ENCODE measurements around the gene ELOVL5. TPM values are rescaled to one million over a fixed set of nuclear protein-coding genes. Genes with fewer than 3 reads are reported as not detected.
A peak's percentile ranks its signal among the peaks of the same experiment; 100 is the strongest.

The ELOVL5 gene
- total and polyA plus RNA-seq, 4 experiments from 2014 or later, result 108 to 125 (median 109) TPM

DNA sequence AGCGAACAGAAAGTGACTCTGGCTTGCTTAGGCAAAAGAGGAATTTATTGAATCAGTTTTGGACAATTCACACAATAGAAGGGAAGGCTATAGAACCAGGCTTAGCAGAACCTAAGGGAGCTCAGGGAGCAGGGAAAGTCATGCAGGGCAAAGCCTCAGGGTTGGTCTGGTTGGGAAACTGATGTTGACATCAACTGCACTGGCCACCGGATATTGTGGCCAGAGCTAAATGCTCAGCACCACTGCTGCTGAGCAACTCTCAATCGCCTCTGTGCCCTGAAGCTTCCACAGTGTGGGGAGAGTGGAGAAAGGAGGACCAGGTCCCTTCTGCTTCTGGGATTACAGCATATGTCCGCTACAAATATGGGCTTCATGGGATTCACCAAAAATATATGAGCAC, 106.8 kb downstream of the ELOVL5 start:
- Mint-ChIP-seq H3K36me3 (peaks cover 0 to 12% of the 10 kb centered on the region in 2 donors), H3K27ac (no peak overlapping the region), H3K27me3 (no peaks in the 10 kb centered on the region), H3K9me3 (peaks cover 0 to 8% (median 2%) of the 10 kb centered on the region in 8 donors), H3K4me3 (no peak overlapping the region), H3K4me1 (peaks cover 20 to 41% (median 30%) of the 10 kb centered on the region in 4 donors)
- intact Hi-C loops (cut with micrococcal nuclease), result loop anchor here (5.0 kb wide), 1 partner anchor 50 kb away; no protein-coding TSS in a partner anchor
- H3K4me1 ChIP-seq (ENCODE audit: insufficient read depth, low read length), result peaks cover 20% of the 10 kb centered on the region
- no peak overlapping the region for H3K4me3 ChIP-seq (ENCODE audit: low read length in 2 of 2)
- ChIA-PET POLR2A (ENCODE audit: partially characterized antibody) (no interaction called here), CTCF (ENCODE audit: partially characterized antibody) (no interaction called here)
- no peaks in the 10 kb centered on the region for H3K27me3 ChIP-seq (ENCODE audit: insufficient read depth, low read length)
- no peak overlapping the region for H3K27ac ChIP-seq (ENCODE audit: low read depth, low read length)
- no peaks in the 10 kb centered on the region for H3K36me3 ChIP-seq (ENCODE audit: insufficient read depth, low read length)
- H3K9me3 ChIP-seq (ENCODE audit: control insufficient read depth in 1 of 2, low read length in 2 of 2), result no peaks in the 10 kb centered on the region
- no peak for DNase-seq

DNA sequence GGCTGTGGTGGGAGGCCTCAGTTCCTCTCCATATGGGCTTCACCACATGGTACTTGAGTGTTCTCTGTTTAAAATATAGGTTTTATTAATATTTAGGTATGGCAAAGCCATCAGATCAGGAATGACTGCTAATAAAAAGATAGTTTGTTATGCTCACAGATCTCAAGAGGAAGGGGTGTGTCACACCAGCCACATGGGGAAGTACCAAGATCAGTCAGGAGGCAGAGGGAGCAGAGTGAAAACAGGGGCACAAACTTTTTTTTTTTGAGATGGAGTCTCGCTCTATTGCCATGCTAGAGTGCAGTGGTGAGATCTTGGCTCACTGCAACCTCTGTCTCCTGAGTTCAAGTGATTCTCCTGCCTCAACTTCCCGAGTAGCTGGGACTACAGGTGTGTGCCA, 108.0 kb downstream of the ELOVL5 start:
- Histone ChIP-seq H3K27me3 (ENCODE audit: insufficient read depth, low read length) (no peaks in the 10 kb centered on the region), H3K27ac (ENCODE audit: low read depth, low read length) (no peak overlapping the region), H3K36me3 (ENCODE audit: insufficient read depth, low read length) (no peaks in the 10 kb centered on the region), H3K4me3 (ENCODE audit: low read length in 2 of 2) (no peak overlapping the region), H3K9me3 (ENCODE audit: control insufficient read depth in 1 of 2, low read length in 2 of 2) (no peaks in the 10 kb centered on the region), H3K4me1 (ENCODE audit: insufficient read depth, low read length) (peaks cover 29% of the 10 kb centered on the region)
- Mint-ChIP-seq H3K27me3 (no peaks in the 10 kb centered on the region), H3K4me3 (peak overlapping the region in 7 of 8 donors; percentile 22 to 71 (median 59)), H3K4me1 (peaks cover 28 to 50% (median 39%) of the 10 kb centered on the region in 4 donors), H3K9me3 (peaks cover 0 to 8% (median under 1%) of the 10 kb centered on the region in 8 donors), H3K36me3 (peaks cover 0 to 12% of the 10 kb centered on the region in 2 donors), H3K27ac (peak overlapping the region in 4 of 7 donors; percentile 47 to 54 (median 48))
- ChIA-PET CTCF (ENCODE audit: partially characterized antibody) (no interaction called here), POLR2A (ENCODE audit: partially characterized antibody) (no interaction called here)
- DNase-seq, result peak in 2 of 5 donors; percentile 29 to 34
- intact Hi-C loops (cut with micrococcal nuclease), result loop anchor here (5.0 kb wide), 1 partner anchor 52 kb away; no protein-coding TSS in a partner anchor

DNA sequence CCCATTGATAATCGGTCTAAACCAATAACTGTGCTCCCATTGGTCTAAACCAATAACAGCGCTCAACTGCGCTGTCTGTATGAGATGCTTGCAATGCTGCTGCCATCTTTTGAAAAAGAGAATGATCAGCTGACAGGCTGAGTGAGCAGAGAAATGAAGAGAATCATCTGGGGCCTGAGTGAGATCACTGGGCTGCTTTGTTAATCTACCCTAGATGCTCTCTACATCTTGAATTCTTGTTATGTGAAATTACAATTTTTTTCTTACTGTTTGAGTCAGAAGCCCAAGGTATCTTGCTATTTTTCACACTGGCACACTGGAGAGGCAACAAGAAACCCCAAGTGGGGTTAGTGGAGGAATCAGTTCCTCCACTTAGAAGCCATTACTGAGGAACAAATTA, 108.6 kb downstream of the ELOVL5 start:
- DNase-seq, result no peak
- no peaks in the 10 kb centered on the region for H3K27me3 Mint-ChIP-seq
- H3K27ac ChIP-seq (ENCODE audit: low read depth, low read length), result no peak overlapping the region
- peaks cover 33% of the 10 kb centered on the region for H3K4me1 ChIP-seq (ENCODE audit: insufficient read depth, low read length)
- ChIA-PET CTCF (ENCODE audit: partially characterized antibody) (no interaction called here), POLR2A (ENCODE audit: partially characterized antibody) (interaction anchor here (1.0 kb wide), 1 partner anchor 107 kb away, joined by 3 read pairs; no protein-coding TSS in a partner anchor)
- H3K9me3 Mint-ChIP-seq, result peaks cover 0 to 8% (median under 1%) of the 10 kb centered on the region in 8 donors
- no peak overlapping the region for H3K4me3 ChIP-seq (ENCODE audit: low read length in 2 of 2)
- peaks cover 32 to 52% (median 41%) of the 10 kb centered on the region in 4 donors for H3K4me1 Mint-ChIP-seq
- intact Hi-C loops (cut with micrococcal nuclease), result loop anchor here (5.0 kb wide), 1 partner anchor 52 kb away; no protein-coding TSS in a partner anchor
- H3K4me3 Mint-ChIP-seq, result peak overlapping the region in 3 of 8 donors; percentile 59 to 71 (median 69)
- H3K36me3 Mint-ChIP-seq, result peaks cover 0 to 12% of the 10 kb centered on the region in 2 donors
- H3K27me3 ChIP-seq (ENCODE audit: insufficient read depth, low read length), result no peaks in the 10 kb centered on the region
- no peaks in the 10 kb centered on the region for H3K9me3 ChIP-seq (ENCODE audit: control insufficient read depth in 1 of 2, low read length in 2 of 2)
- H3K27ac Mint-ChIP-seq, result peak overlapping the region in 1 of 7 donors; percentile 19
- H3K36me3 ChIP-seq (ENCODE audit: insufficient read depth, low read length), result no peaks in the 10 kb centered on the region

DNA sequence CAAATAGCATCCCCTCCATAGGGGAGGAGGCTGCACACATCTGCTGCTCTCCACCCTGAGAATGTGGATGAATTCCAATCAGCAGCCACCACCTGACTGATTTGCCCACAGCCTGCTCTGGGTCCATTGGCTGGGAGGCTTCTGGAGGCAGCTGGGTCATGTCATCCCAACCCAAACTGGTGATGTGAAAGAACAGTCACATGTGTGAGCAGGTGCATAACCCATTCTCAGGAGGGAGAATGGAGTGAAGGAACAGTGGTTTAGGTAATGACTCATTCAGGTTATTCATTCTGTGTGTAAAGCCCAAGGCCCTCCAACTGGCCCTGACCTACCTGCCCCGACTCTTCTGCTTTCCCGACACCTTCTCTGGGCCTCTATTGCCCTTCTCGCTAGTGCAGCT, 109.2 kb downstream of the ELOVL5 start:
- Mint-ChIP-seq H3K36me3 (peaks cover 0 to 12% of the 10 kb centered on the region in 2 donors), H3K4me3 (no peak overlapping the region), H3K27ac (peak overlapping the region in 2 of 7 donors; percentile 28 to 49), H3K27me3 (no peaks in the 10 kb centered on the region), H3K9me3 (peaks cover 0 to 8% (median under 1%) of the 10 kb centered on the region in 8 donors), H3K4me1 (peaks cover 31 to 48% (median 38%) of the 10 kb centered on the region in 4 donors)
- ChIA-PET CTCF (ENCODE audit: partially characterized antibody) (no interaction called here), POLR2A (ENCODE audit: partially characterized antibody) (interaction anchor here (1.0 kb wide), 1 partner anchor 108 kb away, joined by 3 read pairs; no protein-coding TSS in a partner anchor)
- Histone ChIP-seq H3K27ac (ENCODE audit: low read depth, low read length) (no peak overlapping the region), H3K4me1 (ENCODE audit: insufficient read depth, low read length) (peaks cover 33% of the 10 kb centered on the region), H3K36me3 (ENCODE audit: insufficient read depth, low read length) (no peaks in the 10 kb centered on the region), H3K4me3 (ENCODE audit: low read length in 2 of 2) (no peak overlapping the region), H3K27me3 (ENCODE audit: insufficient read depth, low read length) (no peaks in the 10 kb centered on the region), H3K9me3 (ENCODE audit: control insufficient read depth in 1 of 2, low read length in 2 of 2) (no peaks in the 10 kb centered on the region)
- DNase-seq, result no peak
- intact Hi-C loops (cut with micrococcal nuclease), result no loop called here

DNA sequence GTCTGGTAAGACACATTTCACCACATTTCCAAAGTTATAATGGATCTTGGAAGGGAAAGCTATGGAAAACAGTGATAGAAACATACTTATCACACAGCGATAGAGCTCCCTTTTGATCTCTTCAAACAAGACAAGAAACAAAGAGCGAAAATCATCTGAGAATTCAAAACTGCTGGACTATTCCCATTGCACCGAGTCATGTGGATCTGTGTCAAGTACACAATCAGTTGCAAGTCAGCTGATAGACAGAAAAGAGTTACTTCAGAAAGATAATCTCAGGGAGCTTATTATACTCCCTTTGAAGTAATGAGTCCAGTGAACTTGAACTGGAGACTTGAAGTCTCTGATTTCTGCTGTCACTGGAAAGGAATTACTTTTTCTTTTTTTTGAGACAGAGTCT, 110.4 kb downstream of the ELOVL5 start:
- Histone ChIP-seq H3K36me3 (ENCODE audit: insufficient read depth, low read length) (no peaks in the 10 kb centered on the region), H3K27me3 (ENCODE audit: insufficient read depth, low read length) (no peaks in the 10 kb centered on the region), H3K27ac (ENCODE audit: low read depth, low read length) (no peak overlapping the region), H3K4me1 (ENCODE audit: insufficient read depth, low read length) (peaks cover 33% of the 10 kb centered on the region), H3K4me3 (ENCODE audit: low read length in 2 of 2) (no peak overlapping the region), H3K9me3 (ENCODE audit: control insufficient read depth in 1 of 2, low read length in 2 of 2) (no peaks in the 10 kb centered on the region)
- Mint-ChIP-seq H3K9me3 (peaks cover 0 to 8% (median under 1%) of the 10 kb centered on the region in 8 donors), H3K27me3 (no peaks in the 10 kb centered on the region), H3K4me3 (no peak overlapping the region), H3K4me1 (peaks cover 30 to 44% (median 36%) of the 10 kb centered on the region in 4 donors), H3K27ac (peak overlapping the region in 1 of 7 donors; percentile 12), H3K36me3 (peaks cover 0 to 12% of the 10 kb centered on the region in 2 donors)
- ChIA-PET POLR2A (ENCODE audit: partially characterized antibody) (no interaction called here), CTCF (ENCODE audit: partially characterized antibody) (interaction anchor here (0.6 to 0.7 kb wide), 2 partner anchors 11 to 246 kb away, joined by 3 to 4 read pairs; no protein-coding TSS in a partner anchor)
- intact Hi-C loops (cut with micrococcal nuclease), result no loop called here
- no peak for DNase-seq

DNA sequence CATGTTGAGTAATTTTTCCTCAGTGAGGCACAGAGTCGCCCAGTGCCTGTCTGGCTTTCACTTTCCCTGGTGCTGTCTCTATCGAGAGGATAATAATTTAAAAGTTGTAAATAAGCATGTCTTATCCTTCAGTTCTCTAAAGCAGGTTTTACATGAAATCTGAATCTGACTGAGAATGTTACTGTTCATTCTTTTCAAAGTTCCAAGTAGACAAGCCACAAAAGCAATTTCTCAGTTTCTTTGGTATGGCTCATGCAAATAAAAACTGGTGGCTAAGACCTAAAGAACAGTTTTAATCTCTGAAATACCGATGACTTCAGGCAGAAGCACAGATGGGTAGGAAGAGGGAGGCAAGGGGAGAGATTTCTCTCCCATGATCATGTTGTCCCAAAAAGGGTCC, 112.5 kb downstream of the ELOVL5 start:
- intact Hi-C loops (cut with micrococcal nuclease), result no loop called here
- Mint-ChIP-seq H3K4me3 (peak overlapping the region; percentile 67 to 88 (median 80)), H3K36me3 (peaks cover 0 to 7% of the 10 kb centered on the region in 2 donors), H3K4me1 (peaks cover 34 to 48% (median 43%) of the 10 kb centered on the region in 4 donors), H3K27ac (peak overlapping the region; percentile 38 to 90 (median 81)), H3K27me3 (no peaks in the 10 kb centered on the region), H3K9me3 (peaks cover 0 to 8% (median under 1%) of the 10 kb centered on the region in 8 donors)
- ChIA-PET CTCF (ENCODE audit: partially characterized antibody) (no interaction called here), POLR2A (ENCODE audit: partially characterized antibody) (no interaction called here)
- H3K9me3 ChIP-seq (ENCODE audit: control insufficient read depth in 1 of 2, low read length in 2 of 2), result no peaks in the 10 kb centered on the region
- H3K27me3 ChIP-seq (ENCODE audit: insufficient read depth, low read length), result no peaks in the 10 kb centered on the region
- no peaks in the 10 kb centered on the region for H3K36me3 ChIP-seq (ENCODE audit: insufficient read depth, low read length)
- H3K4me1 ChIP-seq (ENCODE audit: insufficient read depth, low read length), result peaks cover 43% of the 10 kb centered on the region
- no peak overlapping the region for H3K27ac ChIP-seq (ENCODE audit: low read depth, low read length)
- H3K4me3 ChIP-seq (ENCODE audit: low read length in 2 of 2), result peak overlapping the region; percentile 0 to 8
- no peak for DNase-seq

DNA sequence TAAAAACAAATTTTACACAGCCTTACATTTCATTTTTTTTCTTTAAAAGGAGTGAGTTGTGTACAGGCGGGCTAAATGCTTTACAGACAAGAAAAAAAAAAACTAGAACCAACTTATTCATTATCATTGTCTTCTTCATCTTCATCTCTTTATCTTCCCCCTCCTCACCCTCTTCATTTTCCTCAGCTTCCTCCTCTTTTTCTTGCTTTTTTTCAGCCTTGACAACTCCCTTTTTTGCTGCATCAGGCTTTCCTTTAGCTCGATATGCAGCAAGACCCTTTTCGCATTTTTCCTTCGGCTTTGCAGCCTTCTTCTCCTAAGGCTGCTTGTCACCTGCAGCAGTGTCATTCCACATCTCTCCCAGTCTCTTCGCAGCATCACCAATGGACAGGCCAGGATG, 113.2 kb downstream of the ELOVL5 start:
- DNase-seq, result no peak
- H3K9me3 ChIP-seq (ENCODE audit: control insufficient read depth in 1 of 2, low read length in 2 of 2), result no peaks in the 10 kb centered on the region
- ChIA-PET CTCF (ENCODE audit: partially characterized antibody) (no interaction called here), POLR2A (ENCODE audit: partially characterized antibody) (no interaction called here)
- peak overlapping the region in 1 of 2 donors; percentile 0 for H3K4me3 ChIP-seq (ENCODE audit: low read length in 2 of 2)
- H3K27ac ChIP-seq (ENCODE audit: low read depth, low read length), result no peak overlapping the region
- H3K27me3 ChIP-seq (ENCODE audit: insufficient read depth, low read length), result no peaks in the 10 kb centered on the region
- H3K27ac Mint-ChIP-seq, result peak overlapping the region; percentile 38 to 90 (median 81)
- no peaks in the 10 kb centered on the region for H3K27me3 Mint-ChIP-seq
- intact Hi-C loops (cut with micrococcal nuclease), result no loop called here
- H3K4me3 Mint-ChIP-seq, result peak overlapping the region; percentile 67 to 88 (median 80)
- peaks cover 0 to 3% of the 10 kb centered on the region in 2 donors for H3K36me3 Mint-ChIP-seq
- peaks cover 43% of the 10 kb centered on the region for H3K4me1 ChIP-seq (ENCODE audit: insufficient read depth, low read length)
- H3K36me3 ChIP-seq (ENCODE audit: insufficient read depth, low read length), result no peaks in the 10 kb centered on the region
- peaks cover 31 to 45% (median 40%) of the 10 kb centered on the region in 4 donors for H3K4me1 Mint-ChIP-seq
- H3K9me3 Mint-ChIP-seq, result peaks cover 0 to 7% (median under 1%) of the 10 kb centered on the region in 8 donors
